Uterus (tissue), 4 donors: ENCODE data around the gene SFSWAP. TPM values are rescaled to one million over a fixed set of nuclear protein-coding genes. Genes with fewer than 3 reads are reported as not detected.
"Not testable (repeated sequence)": the region's sequence is repeated elsewhere in the genome, so short reads cannot be mapped to it uniquely, and the experiment has no call there.

Experiments used
- DNase-seq, 2 donors: peaks; one replicate each; pipeline ENCODE4 v3.0.0-alpha.2; 2019 to 2020
- H3K27ac ChIP-seq, 2 donors: fragments of 200-600 bp; sonication (generic); 1 replicate in 1 of 2; 2 replicates in 1 of 2; pipeline ENCODE4 v1.5.1; 2016 to 2018
- H3K27me3 ChIP-seq, 2 donors: fragments of 200-600 bp; sonication (generic); one replicate each; pipeline ENCODE4 v1.5.1; 2018 to 2019; ENCODE audit warnings: control low read depth in 1 of 2
- H3K36me3 ChIP-seq, 2 donors: fragments of 200-600 bp; sonication (generic); one replicate each; pipeline ENCODE4 v1.5.1; 2019; ENCODE audit warnings: control low read depth in 1 of 2
- H3K4me1 ChIP-seq, 2 donors: fragments of 200-600 bp; sonication (generic); one replicate each; pipeline ENCODE4 v1.5.1; 2018 to 2019; ENCODE audit warnings: control low read depth in 1 of 2
- H3K4me3 ChIP-seq, 2 donors: fragments of 200-600 bp; sonication (generic); 1 replicate in 1 of 2; 2 replicates in 1 of 2; pipeline ENCODE4 v1.5.1; 2018 to 2019; ENCODE audit warnings: mild to moderate bottlenecking in 1 of 2
- H3K9me3 ChIP-seq, 2 donors: fragments of 200-600 bp; sonication (generic); one replicate each; pipeline ENCODE4 v1.5.1; 2019; ENCODE audit warnings: control low read depth in 1 of 2
- POLR2A ChIP-seq, 2 donors: fragments of 450-650 bp; IDR thresholded peaks; one replicate each; pipeline ENCODE4 v1.6.1; 2016; ENCODE audit warnings: antibody characterized with exemption in 2 of 2, mild to moderate bottlenecking in 1 of 2, moderate library complexity in 1 of 2
- intact Hi-C: fragments of 100-400 bp; cut with DNase I; formaldehyde crosslinking; loops from one replicate; pipeline ENCODE4 v1.15.1; 2023; ENCODE audit warnings: low total_unique reads
- total RNA-seq, 4 donors: library from RNA; depleted of rRNA in 3 of 4; stranded (reverse); fragments of >200 nt in 3 of 4; gene quantifications; one replicate each; pipeline versions ENCODE4 v1.1.0 to v1.2.4, GENCODE V29; 2014 to 2023
- TF ChIP-seq, protein P1 (sequence below), 4 experiments: fragments of 200-600 bp in 2 of 4; fragments of 450-650 bp in 2 of 4; sonication (generic) in 2 of 4; IDR thresholded peaks; one replicate each; pipeline ENCODE4 v1.5.1; 2016 to 2019; ENCODE audit warnings: antibody characterized with exemption in 4 of 4, mild to moderate bottlenecking in 2 of 4, moderate library complexity in 1 of 4
- donor health status: DM: yes; HTN: yes; CAD: no.

The SFSWAP gene
- total RNA-seq, 4 donors from 2014 or later = 25.3 to 78.1 (median 55.2) TPM

GRCh38 chr12:131736446-131737149, 25.7 kb downstream of the SFSWAP start:
- peak overlapping the region in 1 of 2 donors; percentile 71 for H3K27ac ChIP-seq
- H3K9me3 ChIP-seq = no peaks in the 10 kb centered on the region
- H3K36me3 ChIP-seq = no peaks in the 10 kb centered on the region
- no peak overlapping the region for H3K4me3 ChIP-seq
- H3K27me3 ChIP-seq = no peaks in the 10 kb centered on the region
- no peak for TF ChIP-seq POLR2A (IDR thresholded peaks at IDR 0.05)
- intact Hi-C loops = no loop called here
- no peak for DNase-seq
- H3K4me1 ChIP-seq = no peaks in the 10 kb centered on the region

DNA sequence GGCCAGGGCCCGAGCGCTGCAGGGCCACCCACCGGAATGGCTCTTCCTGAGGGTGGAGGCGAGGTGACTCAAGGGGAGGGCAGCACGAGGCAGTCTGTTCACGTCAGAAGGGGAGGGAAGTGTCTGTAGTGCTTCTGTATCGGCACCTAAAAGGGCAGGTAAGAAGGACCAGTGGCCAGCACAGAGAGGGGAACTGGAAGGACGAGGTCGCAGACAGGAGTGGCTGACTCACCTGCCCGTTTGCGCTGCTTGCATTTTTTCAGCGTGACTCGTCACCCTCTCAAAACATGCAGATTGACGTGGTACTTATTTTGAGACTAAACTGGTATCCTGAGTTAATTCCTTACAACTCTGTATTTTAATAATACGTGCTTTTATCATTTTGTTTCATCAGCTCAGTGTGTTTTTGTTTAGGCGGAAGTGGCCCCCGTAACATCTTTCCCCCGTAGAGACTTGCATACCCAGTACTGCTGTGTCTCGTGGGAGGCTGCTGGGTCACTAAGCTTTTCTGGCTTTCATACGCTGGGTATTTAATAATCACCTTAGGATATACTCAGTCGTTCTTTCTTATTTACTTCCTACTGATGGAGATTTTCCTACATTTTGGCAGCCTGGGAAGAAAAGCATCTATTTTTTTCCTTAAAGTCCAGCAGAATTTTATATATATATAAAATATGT, 26.4 kb downstream of the SFSWAP start:
- H3K4me1 ChIP-seq = no peaks in the 10 kb centered on the region
- no peaks in the 10 kb centered on the region for H3K27me3 ChIP-seq
- no peaks in the 10 kb centered on the region for H3K9me3 ChIP-seq
- no peak overlapping the region for H3K4me3 ChIP-seq
- intact Hi-C loops = no loop called here
- H3K27ac ChIP-seq = peak overlapping the region in 1 of 2 donors; percentile 71
- TF ChIP-seq, protein P1, sequence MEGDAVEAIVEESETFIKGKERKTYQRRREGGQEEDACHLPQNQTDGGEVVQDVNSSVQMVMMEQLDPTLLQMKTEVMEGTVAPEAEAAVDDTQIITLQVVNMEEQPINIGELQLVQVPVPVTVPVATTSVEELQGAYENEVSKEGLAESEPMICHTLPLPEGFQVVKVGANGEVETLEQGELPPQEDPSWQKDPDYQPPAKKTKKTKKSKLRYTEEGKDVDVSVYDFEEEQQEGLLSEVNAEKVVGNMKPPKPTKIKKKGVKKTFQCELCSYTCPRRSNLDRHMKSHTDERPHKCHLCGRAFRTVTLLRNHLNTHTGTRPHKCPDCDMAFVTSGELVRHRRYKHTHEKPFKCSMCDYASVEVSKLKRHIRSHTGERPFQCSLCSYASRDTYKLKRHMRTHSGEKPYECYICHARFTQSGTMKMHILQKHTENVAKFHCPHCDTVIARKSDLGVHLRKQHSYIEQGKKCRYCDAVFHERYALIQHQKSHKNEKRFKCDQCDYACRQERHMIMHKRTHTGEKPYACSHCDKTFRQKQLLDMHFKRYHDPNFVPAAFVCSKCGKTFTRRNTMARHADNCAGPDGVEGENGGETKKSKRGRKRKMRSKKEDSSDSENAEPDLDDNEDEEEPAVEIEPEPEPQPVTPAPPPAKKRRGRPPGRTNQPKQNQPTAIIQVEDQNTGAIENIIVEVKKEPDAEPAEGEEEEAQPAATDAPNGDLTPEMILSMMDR (IDR thresholded peaks at IDR 0.05) = no peak
- TF ChIP-seq POLR2A (IDR thresholded peaks at IDR 0.05) = no peak
- H3K36me3 ChIP-seq = no peaks in the 10 kb centered on the region
- DNase-seq = no peak

- DNase-seq = no peak
- intact Hi-C loops = no loop called here
- no peaks in the 10 kb centered on the region for H3K9me3 ChIP-seq
- TF ChIP-seq, protein P1 (IDR thresholded peaks at IDR 0.05) = no peak
- TF ChIP-seq POLR2A (IDR thresholded peaks at IDR 0.05) = no peak
- no peak overlapping the region for H3K4me3 ChIP-seq
- H3K36me3 ChIP-seq = no peaks in the 10 kb centered on the region
- no peaks in the 10 kb centered on the region for H3K4me1 ChIP-seq
- H3K27ac ChIP-seq = peak overlapping the region in 1 of 2 donors; percentile 71
- no peaks in the 10 kb centered on the region for H3K27me3 ChIP-seq
Observed at GRCh38 chr12:131738196-131738595, 27.3 kb downstream of the SFSWAP start.

- Histone ChIP-seq H3K36me3 (no peaks in the 10 kb centered on the region), H3K4me3 (no peak overlapping the region), H3K27ac (no peak overlapping the region), H3K9me3 (no peaks in the 10 kb centered on the region), H3K27me3 (no peaks in the 10 kb centered on the region), H3K4me1 (no peaks in the 10 kb centered on the region)
- intact Hi-C loops = no loop called here
- no peak for TF ChIP-seq POLR2A (IDR thresholded peaks at IDR 0.05)
- TF ChIP-seq, protein P1 (IDR thresholded peaks at IDR 0.05) = no peak
- DNase-seq = no peak
Observed at GRCh38 chr12:131740626-131741025, 29.7 kb downstream of the SFSWAP start.

DNA sequence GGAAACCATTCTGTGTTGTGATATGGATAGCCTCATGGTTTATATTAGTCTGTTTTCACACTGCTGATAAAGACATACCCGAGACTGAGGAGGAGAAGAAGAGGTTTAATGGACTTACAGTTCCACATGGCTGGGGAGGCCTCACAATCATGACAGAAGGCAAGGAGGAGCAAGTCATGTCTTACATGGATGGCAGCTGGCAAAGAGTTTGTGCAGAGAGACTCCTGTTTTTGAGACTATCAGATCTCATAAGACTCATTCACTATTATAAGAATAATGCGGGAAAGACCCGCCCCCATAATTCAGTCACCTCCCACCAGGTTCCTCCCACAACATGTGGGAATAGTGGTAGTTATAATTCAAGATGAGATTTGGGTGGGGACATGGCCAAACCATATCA, 31.9 kb downstream of the SFSWAP start:
- DNase-seq, H3K4me3 ChIP-seq, H3K27ac ChIP-seq, H3K27me3 ChIP-seq, H3K9me3 ChIP-seq, H3K4me1 ChIP-seq, H3K36me3 ChIP-seq, intact Hi-C loops: not testable (repeated sequence)

DNA sequence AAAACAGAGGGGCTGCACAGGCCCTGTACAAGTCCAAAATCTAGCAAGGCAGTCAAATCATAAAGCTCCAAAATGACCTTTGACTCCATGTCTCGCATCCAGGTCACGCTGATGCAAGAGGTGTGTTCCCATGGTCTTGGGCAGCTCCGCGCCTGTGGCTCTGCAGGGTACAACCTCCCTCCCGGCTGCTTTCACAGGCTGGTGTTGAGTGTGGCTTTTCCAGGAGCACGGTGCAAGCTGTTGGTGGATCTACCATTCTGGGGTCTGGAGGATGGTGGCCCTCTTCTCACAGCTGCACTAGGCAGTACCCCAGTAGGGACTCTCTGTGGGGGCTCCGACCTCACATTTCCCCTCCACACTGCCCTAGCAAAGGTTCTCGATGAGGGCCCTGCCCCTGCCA, 32.5 kb downstream of the SFSWAP start:
- H3K4me3 ChIP-seq, DNase-seq: not testable (repeated sequence)

GRCh38 chr12:131743880-131744279, 33.0 kb downstream of the SFSWAP start:
- H3K36me3 ChIP-seq, H3K9me3 ChIP-seq, intact Hi-C loops: not testable (repeated sequence)

More for the DNA sequence above, 32.5 kb downstream of the SFSWAP start:
- H3K27me3 ChIP-seq, H3K9me3 ChIP-seq, H3K36me3 ChIP-seq, intact Hi-C loops, H3K4me1 ChIP-seq, H3K27ac ChIP-seq: not testable (repeated sequence)

GRCh38 chr12:131744675-131745074, 33.8 kb downstream of the SFSWAP start:
- H3K27me3 ChIP-seq, H3K9me3 ChIP-seq, intact Hi-C loops, H3K27ac ChIP-seq, H3K4me1 ChIP-seq, H3K4me3 ChIP-seq, H3K36me3 ChIP-seq, DNase-seq: not testable (repeated sequence)

More at GRCh38 chr12:131743880-131744279, 33.0 kb downstream of the SFSWAP start:
- H3K27me3 ChIP-seq, H3K4me3 ChIP-seq, DNase-seq, H3K4me1 ChIP-seq, H3K27ac ChIP-seq: not testable (repeated sequence)
